H9 (cell line): ENCODE measurements around the gene TMEM14C. TPM values are rescaled to one million over a fixed set of nuclear protein-coding genes. Genes with fewer than 3 reads are reported as not detected.

Source experiments
- DNase-seq: peaks from one replicate; pipeline ENCODE4 v3.0.0-alpha.2; 2017
- H2AFZ ChIP-seq: one replicate; pipeline ENCODE4 v1.6.1; 2013; ENCODE audit warnings: mild to moderate bottlenecking, low read length, control low read depth, moderate library complexity
- H2AK5ac ChIP-seq: 2 replicates; pipeline ENCODE4 v1.6.1; 2013; ENCODE audit warnings: low read length, control low read depth, mixed read lengths; ENCODE audit not compliant: insufficient read length
- H2BK120ac ChIP-seq: one replicate; pipeline ENCODE4 v1.6.1; 2013; ENCODE audit warnings: low read depth, mild to moderate bottlenecking, low read length, control low read depth, inconsistent platforms; ENCODE audit not compliant: poor library complexity, severe bottlenecking
- H2BK12ac ChIP-seq: 2 replicates; pipeline ENCODE4 v1.6.1; 2013; ENCODE audit warnings: low read length, control low read depth, mixed read lengths, low read depth; ENCODE audit not compliant: insufficient read length
- H2BK15ac ChIP-seq: 2 replicates; pipeline ENCODE4 v1.6.1; 2013; ENCODE audit warnings: low read depth, low read length, control low read depth
- H2BK20ac ChIP-seq: one replicate; pipeline ENCODE4 v1.6.1; 2013; ENCODE audit warnings: low read depth, mild to moderate bottlenecking, low read length, control low read depth, inconsistent platforms; ENCODE audit not compliant: poor library complexity, severe bottlenecking
- H2BK5ac ChIP-seq: 2 replicates; pipeline ENCODE4 v1.6.1; 2013; ENCODE audit warnings: low read length, control low read depth, mixed read lengths; ENCODE audit not compliant: insufficient read length
- H3K14ac ChIP-seq: 2 replicates; pipeline ENCODE4 v1.6.1; 2013; ENCODE audit warnings: low read length, control low read depth; ENCODE audit not compliant: insufficient read depth
- H3K18ac ChIP-seq: 2 replicates; pipeline ENCODE4 v1.6.1; 2013; ENCODE audit warnings: low read depth, mild to moderate bottlenecking, mixed read lengths, low read length, control low read depth; ENCODE audit not compliant: insufficient read length
- H3K23ac ChIP-seq: 2 replicates; pipeline ENCODE4 v1.6.1; 2013; ENCODE audit warnings: low read length, control low read depth, mixed read lengths, low read depth; ENCODE audit not compliant: insufficient read length
- H3K23me2 ChIP-seq: 2 replicates; pipeline ENCODE4 v1.6.1; 2013; ENCODE audit warnings: low read depth, mild to moderate bottlenecking, mixed read lengths, low read length, control low read depth; ENCODE audit not compliant: insufficient read length, poor library complexity, severe bottlenecking
- H3K27ac ChIP-seq: 2 replicates; pipeline ENCODE4 v1.5.1; 2013; ENCODE audit warnings: low read length, control low read depth, mixed read lengths, low read depth; ENCODE audit not compliant: insufficient read length
- H3K27me3 ChIP-seq: 2 replicates; pipeline ENCODE4 v1.6.1; 2013; ENCODE audit warnings: low read length, control low read depth, inconsistent platforms; ENCODE audit not compliant: insufficient read depth
- H3K4ac ChIP-seq: 2 replicates; pipeline ENCODE4 v1.6.1; 2013; ENCODE audit warnings: low read depth, mild to moderate bottlenecking, control low read depth, inconsistent platforms, low read length, moderate library complexity
- H3K4me1 ChIP-seq: 2 replicates; pipeline ENCODE4 v1.6.1; 2013; ENCODE audit warnings: low read length, control low read depth, inconsistent platforms; ENCODE audit not compliant: insufficient read depth
- H3K4me2 ChIP-seq: 2 replicates; pipeline ENCODE4 v1.6.1; 2013; ENCODE audit warnings: low read length, control low read depth, mixed read lengths; ENCODE audit not compliant: insufficient read length, insufficient read depth
- H3K56ac ChIP-seq: 2 replicates; pipeline ENCODE4 v1.6.1; 2013; ENCODE audit warnings: low read depth, mild to moderate bottlenecking, mixed read lengths, low read length, control low read depth; ENCODE audit not compliant: insufficient read length
- H3K79me1 ChIP-seq: 2 replicates; pipeline ENCODE4 v1.6.1; 2013; ENCODE audit warnings: low read depth, mild to moderate bottlenecking, moderate library complexity, low read length, control low read depth, inconsistent platforms; ENCODE audit not compliant: insufficient read depth, poor library complexity, severe bottlenecking
- H3K79me2 ChIP-seq: 2 replicates; pipeline ENCODE4 v1.6.1; 2013; ENCODE audit warnings: low read length, control low read depth, inconsistent platforms; ENCODE audit not compliant: insufficient read depth
- H3K9ac ChIP-seq: 2 replicates; pipeline ENCODE4 v1.6.1; 2013; ENCODE audit warnings: low read length, control low read depth, mixed read lengths; ENCODE audit not compliant: insufficient read length; ENCODE audit errors: extremely low read depth
- H3K9me3 ChIP-seq: one replicate; pipeline ENCODE4 v1.6.1; 2013; ENCODE audit warnings: low read depth, low read length, inconsistent platforms; ENCODE audit not compliant: control insufficient read depth
- H3T11ph ChIP-seq: one replicate; pipeline ENCODE4 v1.6.1; 2013; ENCODE audit warnings: mild to moderate bottlenecking, low read length, control low read depth, inconsistent platforms
- H4K20me1 ChIP-seq: one replicate; pipeline ENCODE4 v1.6.1; 2013; ENCODE audit not compliant: control insufficient read depth, insufficient read length, insufficient read depth
- H4K5ac ChIP-seq: 2 replicates; pipeline ENCODE4 v1.6.1; 2013; ENCODE audit warnings: low read depth, mild to moderate bottlenecking, mixed read lengths, low read length, control low read depth; ENCODE audit not compliant: insufficient read length
- H4K8ac ChIP-seq: replicated peaks from 2 replicates; pipeline ENCODE4 v1.6.1; 2013; ENCODE audit warnings: low read length, control low read depth, mixed read lengths, low read depth; ENCODE audit not compliant: insufficient read length
- H4K91ac ChIP-seq: 2 replicates; pipeline ENCODE4 v1.6.1; 2013; ENCODE audit warnings: low read depth, mild to moderate bottlenecking, moderate library complexity, mixed read lengths, low read length, control low read depth; ENCODE audit not compliant: insufficient read length
- H3K27ac Mint-ChIP-seq, 3 experiments: 2 replicates in 2 of 3; 3 replicates in 1 of 3; pipeline ENCODE4 v1.8.0; 2020 to 2021; ENCODE audit warnings: mixed read lengths in 3 of 3, mild to moderate bottlenecking in 1 of 3, moderate library complexity in 1 of 3
- H3K27me3 Mint-ChIP-seq: 2 replicates; pipeline ENCODE4 v1.8.0; 2021; ENCODE audit warnings: low read depth, mild to moderate bottlenecking, moderate library complexity, mixed read lengths
- H3K36me3 Mint-ChIP-seq, 3 experiments: 2 replicates in 2 of 3; 3 replicates in 1 of 3; pipeline ENCODE4 v1.8.0; 2020 to 2021; ENCODE audit warnings: low read depth in 3 of 3, mixed read lengths in 3 of 3; ENCODE audit not compliant: insufficient read depth in 1 of 3
- H3K4me1 Mint-ChIP-seq, 2 experiments: 2 replicates each; pipeline ENCODE4 v1.8.0; 2020; ENCODE audit warnings: mixed read lengths in 2 of 2
- H3K4me3 Mint-ChIP-seq, 2 experiments: 2 replicates in 1 of 2; 3 replicates in 1 of 2; pipeline ENCODE4 v1.8.0; 2020 to 2021; ENCODE audit warnings: mild to moderate bottlenecking in 2 of 2, mixed read lengths in 2 of 2, moderate library complexity in 1 of 2
- H3K9me3 Mint-ChIP-seq, 2 experiments: 2 replicates in 1 of 2; 3 replicates in 1 of 2; pipeline ENCODE4 v1.8.0; 2020; ENCODE audit warnings: mild to moderate bottlenecking in 2 of 2, mixed read lengths in 2 of 2, moderate library complexity in 1 of 2
- WGBS: extraction: QIAGEN DNeasy Blood & Tissue Kit; methylation state at CpG from one replicate; pipeline ENCODE4 v1.1.7; 2013; ENCODE audit warnings: missing lambda C conversion rate, low lambda C conversion rate, mixed read lengths; ENCODE audit not compliant: insufficient read length; ENCODE audit errors: extremely low coverage; 5-methylcytosine and 5-hydroxymethylcytosine counted together
- total RNA-seq: library from RNA; stranded (reverse); gene quantifications from 2 replicates; pipeline ENCODE4 v1.2.1, GENCODE V29; 2021
- TF ChIP-seq, protein P1 (sequence below): fragments of 200-600 bp; sonication (generic); conservative IDR thresholded peaks from 3 replicates; pipeline ENCODE4 v1.8.0; 2021; ENCODE audit warnings: antibody characterized with exemption, mild to moderate bottlenecking

The TMEM14C gene
- total RNA-seq, 1 experiment from 2014 or later: 94.4 TPM

DNA sequence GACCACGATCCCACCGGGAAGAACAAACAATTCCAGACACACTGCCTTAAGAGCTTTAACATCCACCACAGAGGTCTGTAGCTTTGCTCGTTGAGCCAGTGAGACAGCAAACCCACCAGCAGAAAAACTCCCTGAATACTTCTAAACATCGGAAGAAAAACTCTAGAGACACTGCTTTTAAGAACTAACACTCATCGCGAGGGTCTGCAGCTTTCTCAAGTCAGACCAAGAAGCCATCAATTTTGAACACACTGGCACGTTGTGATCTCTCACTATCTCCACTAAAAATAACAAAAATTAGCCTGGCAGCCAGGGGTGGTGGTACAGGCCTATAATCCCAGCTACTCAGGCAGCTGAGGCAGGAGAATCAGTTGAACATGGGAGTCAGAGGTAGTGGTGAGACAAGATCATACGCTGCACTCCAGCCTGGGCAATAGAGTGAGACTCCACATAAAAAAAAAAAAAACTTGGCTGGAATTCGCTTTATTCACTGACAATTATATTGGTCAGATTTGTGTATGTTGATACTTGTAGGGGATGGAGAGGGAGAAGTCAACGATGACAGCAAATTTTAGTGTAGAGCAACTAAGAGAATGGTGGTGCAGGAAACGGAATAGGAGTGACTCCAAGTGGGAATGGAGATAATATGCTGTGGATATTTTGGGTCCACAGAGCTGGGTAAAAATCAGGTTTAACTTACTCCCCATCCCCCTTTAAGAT is 860 bp upstream of the TMEM14C start:
- no peaks in the 10 kb centered on the region for H3K79me1 ChIP-seq

More for the DNA sequence above, 860 bp upstream of the TMEM14C start:
- H3K18ac ChIP-seq: peak overlapping the region; percentile 6
- no peak overlapping the region for H2BK20ac ChIP-seq
- WGBS: no CpG with 5 or more reads among the region's 11 CpGs
- H3K79me2 ChIP-seq: no peaks in the 10 kb centered on the region
- H3K4me2 ChIP-seq: peak overlapping the region; percentile 39
- TF ChIP-seq, protein P1, sequence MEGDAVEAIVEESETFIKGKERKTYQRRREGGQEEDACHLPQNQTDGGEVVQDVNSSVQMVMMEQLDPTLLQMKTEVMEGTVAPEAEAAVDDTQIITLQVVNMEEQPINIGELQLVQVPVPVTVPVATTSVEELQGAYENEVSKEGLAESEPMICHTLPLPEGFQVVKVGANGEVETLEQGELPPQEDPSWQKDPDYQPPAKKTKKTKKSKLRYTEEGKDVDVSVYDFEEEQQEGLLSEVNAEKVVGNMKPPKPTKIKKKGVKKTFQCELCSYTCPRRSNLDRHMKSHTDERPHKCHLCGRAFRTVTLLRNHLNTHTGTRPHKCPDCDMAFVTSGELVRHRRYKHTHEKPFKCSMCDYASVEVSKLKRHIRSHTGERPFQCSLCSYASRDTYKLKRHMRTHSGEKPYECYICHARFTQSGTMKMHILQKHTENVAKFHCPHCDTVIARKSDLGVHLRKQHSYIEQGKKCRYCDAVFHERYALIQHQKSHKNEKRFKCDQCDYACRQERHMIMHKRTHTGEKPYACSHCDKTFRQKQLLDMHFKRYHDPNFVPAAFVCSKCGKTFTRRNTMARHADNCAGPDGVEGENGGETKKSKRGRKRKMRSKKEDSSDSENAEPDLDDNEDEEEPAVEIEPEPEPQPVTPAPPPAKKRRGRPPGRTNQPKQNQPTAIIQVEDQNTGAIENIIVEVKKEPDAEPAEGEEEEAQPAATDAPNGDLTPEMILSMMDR: no peak
- Mint-ChIP-seq H3K27me3 (no peaks in the 10 kb centered on the region; the same call in 1 of the 2 replicates), H3K9me3 (peaks cover 3 to 7% of the 10 kb centered on the region in 2 experiments; a peak in 3 of 5 replicates), H3K4me3 (peak overlapping the region; percentile 90 to 96), H3K27ac (peak overlapping the region; percentile 96 to 99 (median 98); a peak in 6 of 7 replicates), H3K4me1 (peaks cover 19 to 23% of the 10 kb centered on the region in 2 experiments), H3K36me3 (peaks cover 8 to 34% (median 34%) of the 10 kb centered on the region in 3 experiments)
- no peak overlapping the region for H4K5ac ChIP-seq
- no peak overlapping the region for H3K56ac ChIP-seq
- no peaks in the 10 kb centered on the region for H4K20me1 ChIP-seq
- no peak overlapping the region for H2AK5ac ChIP-seq
- peak overlapping the region; percentile 11 for H3K27ac ChIP-seq
- no peak overlapping the region for H4K8ac ChIP-seq
- H4K91ac ChIP-seq: no peak overlapping the region
- H3K23ac ChIP-seq: no peak overlapping the region
- peaks cover 9% of the 10 kb centered on the region for H3K23me2 ChIP-seq
- H3K4me1 ChIP-seq: 0 out of 2 replicates have a peak, but pooled peaks cover 2% of the 10 kb centered on the region
- H3K9ac ChIP-seq: peak overlapping the region; percentile 11
- no peaks in the 10 kb centered on the region for H3K27me3 ChIP-seq
- H2BK15ac ChIP-seq: no peak overlapping the region
- H3K9me3 ChIP-seq: no peaks in the 10 kb centered on the region
- no peak overlapping the region for H2BK5ac ChIP-seq
- H2BK120ac ChIP-seq: no peak overlapping the region
- no peak overlapping the region for H3T11ph ChIP-seq
- H2AFZ ChIP-seq: no peak overlapping the region
- DNase-seq: no peak
- H3K14ac ChIP-seq: no peak overlapping the region; the same call in 1 of the 2 replicates
- no peak overlapping the region for H3K4ac ChIP-seq
- no peak overlapping the region for H2BK12ac ChIP-seq
